ENCODE data around the gene SUPV3L1. TPM values are rescaled to one million over a fixed set of nuclear protein-coding genes. Genes with fewer than 3 reads are reported as not detected.

SUPV3L1 gene
- total RNA-seq, 2 donors from 2014 or later: 30.7 to 55.1 TPM

DNA sequence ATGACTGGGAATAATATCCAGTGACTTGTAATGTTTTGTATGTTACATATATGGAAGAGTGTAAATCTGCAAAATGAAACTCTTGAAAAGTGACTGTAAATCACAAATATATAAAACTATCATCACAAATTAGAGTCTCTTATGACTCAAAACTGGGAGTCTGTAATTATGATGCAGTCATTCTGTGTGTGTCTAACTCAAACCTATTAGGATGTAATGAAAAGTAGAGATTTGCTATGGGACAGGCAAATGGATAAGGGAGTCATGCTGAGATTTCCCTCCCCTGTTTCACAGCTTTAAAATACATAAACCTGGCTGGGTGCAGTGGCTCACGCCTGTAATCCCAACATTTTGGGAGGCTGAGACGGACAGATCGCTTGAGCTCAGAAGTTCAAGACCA, 31.5 kb downstream of the SUPV3L1 start:
- no peaks in the 10 kb centered on the region for H3K27me3 ChIP-seq (replicated peaks; ENCODE audit: insufficient read depth)
- no peak for TF ChIP-seq CTCF (IDR thresholded peaks at IDR 0.05)
- H3K4me3 ChIP-seq: no peak overlapping the region
- H3K36me3 ChIP-seq: peaks cover 15% of the 10 kb centered on the region
- no peak for ATAC-seq (ENCODE audit: insufficient number of reproducible peaks, low FRiP score, low read depth)
- H3K4me1 ChIP-seq (ENCODE audit: control insufficient read depth in 1 of 2, low read depth in 2 of 2): no peaks in the 10 kb centered on the region
- H3K9me3 ChIP-seq: no peaks in the 10 kb centered on the region
- no peak for DNase-seq (ENCODE audit: low spot score)
- H3K27ac ChIP-seq: no peak overlapping the region

- Histone ChIP-seq H3K36me3 (peaks cover under 1% of the 10 kb centered on the region), H3K27ac (no peak overlapping the region), H3K27me3 (replicated peaks; ENCODE audit: insufficient read depth) (no peaks in the 10 kb centered on the region), H3K9me3 (no peaks in the 10 kb centered on the region), H3K4me3 (no peak overlapping the region), H3K4me1 (ENCODE audit: control insufficient read depth in 1 of 2, low read depth in 2 of 2) (no peaks in the 10 kb centered on the region)
- no peak for TF ChIP-seq CTCF (IDR thresholded peaks at IDR 0.05)
- DNase-seq (ENCODE audit: low spot score) (no peak), ATAC-seq (ENCODE audit: insufficient number of reproducible peaks, low FRiP score, low read depth) (no peak)
Observed at GRCh38 chr10:69213591-69214311, 33.7 kb downstream of the SUPV3L1 start.

DNA sequence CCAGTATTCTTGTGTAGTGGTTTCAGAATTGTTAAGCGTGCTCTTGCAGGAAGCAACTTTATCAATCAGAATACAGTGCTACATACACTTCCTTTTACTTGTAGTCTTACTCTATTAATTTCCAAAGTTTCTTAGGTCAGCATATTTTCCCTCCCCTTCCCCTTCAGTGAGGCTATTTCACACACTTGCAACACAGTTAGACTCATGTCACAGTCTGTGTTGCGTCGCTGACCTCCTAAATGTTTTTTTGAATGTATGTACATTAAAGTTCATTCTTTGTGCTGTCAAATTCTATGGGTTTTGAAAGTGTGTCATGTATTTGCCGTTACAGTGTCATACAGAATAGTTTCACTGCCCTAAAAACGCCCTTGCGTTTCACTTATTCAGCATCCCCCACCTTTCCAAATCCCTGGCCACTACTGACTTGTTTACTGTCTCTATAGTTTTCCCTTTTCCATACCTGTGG, 34.7 kb downstream of the SUPV3L1 start:
- DNase-seq (ENCODE audit: low spot score) (no peak), ATAC-seq (ENCODE audit: insufficient number of reproducible peaks, low FRiP score, low read depth) (no peak)
- no peaks in the 10 kb centered on the region for H3K27me3 ChIP-seq (replicated peaks; ENCODE audit: insufficient read depth)
- TF ChIP-seq CTCF (IDR thresholded peaks at IDR 0.05): no peak
- no peaks in the 10 kb centered on the region for H3K4me1 ChIP-seq (ENCODE audit: control insufficient read depth in 1 of 2, low read depth in 2 of 2)
- H3K4me3 ChIP-seq: no peak overlapping the region
- H3K27ac ChIP-seq: no peak overlapping the region
- H3K9me3 ChIP-seq: no peaks in the 10 kb centered on the region
- no peaks in the 10 kb centered on the region for H3K36me3 ChIP-seq

DNA sequence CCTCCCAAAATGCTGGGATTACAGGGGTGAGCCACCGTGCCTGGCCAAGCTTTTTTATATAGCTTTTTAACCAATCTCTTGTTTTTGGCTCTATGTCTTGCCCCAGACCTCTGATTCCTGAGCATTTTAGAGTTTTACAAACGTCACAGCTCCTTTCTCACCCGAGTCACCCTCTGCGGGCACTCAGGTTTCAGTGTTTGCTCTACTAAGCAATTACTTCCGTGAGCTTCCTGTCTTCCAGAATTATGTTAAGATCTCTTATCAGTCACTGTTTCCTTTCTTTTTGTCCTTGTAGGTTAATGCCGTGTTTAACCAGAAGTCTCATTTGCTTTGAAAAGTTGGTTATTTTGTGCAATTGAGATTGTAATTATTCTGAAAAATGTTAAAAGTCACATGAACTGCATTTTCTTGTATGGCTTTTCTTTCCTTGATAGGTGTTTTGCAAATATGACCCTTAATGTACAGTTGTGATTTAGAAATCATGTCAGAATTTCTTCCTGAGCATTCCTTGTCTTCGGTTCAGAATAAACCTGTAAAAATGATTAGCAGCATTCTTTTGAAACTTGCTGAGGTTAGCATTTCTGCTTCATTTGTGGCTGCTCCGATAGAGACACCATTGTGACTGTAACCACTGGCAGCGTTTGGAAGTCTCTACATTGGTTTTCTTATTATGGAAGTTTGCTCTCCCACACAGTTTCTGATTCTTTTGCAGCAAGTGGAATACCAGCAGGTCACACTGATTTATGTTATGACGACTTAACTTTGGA, 35.6 kb downstream of the SUPV3L1 start:
- DNase-seq (ENCODE audit: low spot score) (no peak), ATAC-seq (ENCODE audit: insufficient number of reproducible peaks, low FRiP score, low read depth) (no peak)
- no peak for TF ChIP-seq CTCF (IDR thresholded peaks at IDR 0.05)

DNA sequence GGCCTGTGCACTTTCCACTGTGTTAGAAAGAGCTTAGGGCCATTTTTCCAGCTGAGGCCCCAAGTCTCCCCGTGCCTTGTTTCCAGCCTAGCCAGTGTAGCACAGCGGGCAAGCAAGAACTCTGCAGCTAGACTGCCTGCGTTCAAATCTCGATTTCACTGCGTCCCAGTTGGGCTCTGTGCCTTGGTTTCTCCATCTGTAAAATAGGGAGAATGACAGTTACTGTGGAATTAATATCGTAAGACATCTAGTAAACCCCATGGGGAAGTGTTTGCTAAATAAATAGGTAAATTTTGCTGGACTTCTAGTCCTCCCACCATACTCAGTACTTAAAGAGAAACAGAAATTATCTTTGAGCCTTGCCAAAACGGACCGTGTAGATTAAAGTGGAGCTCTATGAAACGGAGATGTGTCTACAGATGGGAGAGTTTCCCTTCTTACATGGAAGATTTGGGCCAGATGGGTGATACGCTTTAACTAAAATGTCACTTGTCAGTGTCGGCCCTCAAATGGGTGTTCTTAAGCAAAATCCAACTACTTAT, 36.6 kb downstream of the SUPV3L1 start:
- ATAC-seq (ENCODE audit: insufficient number of reproducible peaks, low FRiP score, low read depth) (no peak), DNase-seq (ENCODE audit: low spot score) (no peak)
- Histone ChIP-seq H3K4me1 (ENCODE audit: control insufficient read depth in 1 of 2, low read depth in 2 of 2) (no peaks in the 10 kb centered on the region), H3K4me3 (no peak overlapping the region), H3K27me3 (replicated peaks; ENCODE audit: insufficient read depth) (no peaks in the 10 kb centered on the region), H3K9me3 (no peaks in the 10 kb centered on the region), H3K27ac (no peak overlapping the region), H3K36me3 (no peaks in the 10 kb centered on the region)
- no peak for TF ChIP-seq CTCF (IDR thresholded peaks at IDR 0.05)

More for the DNA sequence above, 35.6 kb downstream of the SUPV3L1 start:
- Histone ChIP-seq H3K4me1 (ENCODE audit: control insufficient read depth in 1 of 2, low read depth in 2 of 2) (no peaks in the 10 kb centered on the region), H3K27ac (no peak overlapping the region), H3K9me3 (no peaks in the 10 kb centered on the region), H3K4me3 (no peak overlapping the region), H3K27me3 (replicated peaks; ENCODE audit: insufficient read depth) (no peaks in the 10 kb centered on the region), H3K36me3 (no peaks in the 10 kb centered on the region)

Data from thoracic aorta (tissue), 2 donors.